ENCODE measurements around the gene TANK. TPM values are rescaled to one million over a fixed set of nuclear protein-coding genes. Genes with fewer than 3 reads are reported as not detected.
"Not testable (repeated sequence)": the region's sequence is repeated elsewhere in the genome, so short reads cannot be mapped to it uniquely, and the experiment has no call there.

Gene TANK
- total RNA-seq, 1 donor from 2014 or later: 33.6 TPM

- TF ChIP-seq CTCF (IDR thresholded peaks at IDR 0.05; ENCODE audit: insufficient read depth, low read length, poor library complexity, severe bottlenecking): no peak
- Histone ChIP-seq H3K27me3 (ENCODE audit: control insufficient read depth, insufficient read depth, low read length) (no peaks in the 10 kb centered on the region), H3K36me3 (ENCODE audit: control insufficient read depth, insufficient read depth, low read length) (no peaks in the 10 kb centered on the region), H3K4me3 (ENCODE audit: low read depth, low read length) (no peak overlapping the region)
- no peak for DNase-seq (ENCODE audit: low read depth)
These were observed 29.9 kb upstream of the TANK start for GRCh38 chr2:161130354-161130753.

GRCh38 chr2:161131074-161131680 is 29.1 kb upstream of the TANK start:
- DNase-seq (ENCODE audit: low read depth): no peak
- TF ChIP-seq CTCF (IDR thresholded peaks at IDR 0.05; ENCODE audit: insufficient read depth, low read length, poor library complexity, severe bottlenecking): no peak
- Histone ChIP-seq H3K27me3 (ENCODE audit: control insufficient read depth, insufficient read depth, low read length) (no peaks in the 10 kb centered on the region), H3K4me3 (ENCODE audit: low read depth, low read length) (no peak overlapping the region), H3K36me3 (ENCODE audit: control insufficient read depth, insufficient read depth, low read length) (no peaks in the 10 kb centered on the region)

- H3K27me3 ChIP-seq (ENCODE audit: control insufficient read depth, insufficient read depth, low read length): no peaks in the 10 kb centered on the region
- no peak for TF ChIP-seq CTCF (IDR thresholded peaks at IDR 0.05; ENCODE audit: insufficient read depth, low read length, poor library complexity, severe bottlenecking)
- no peak for DNase-seq (ENCODE audit: low read depth)
These were observed 28.4 kb upstream of the TANK start for GRCh38 chr2:161131804-161132203.

GRCh38 chr2:161132384-161132783 is 27.8 kb upstream of the TANK start:
- not testable (repeated sequence) for H3K4me3 ChIP-seq (ENCODE audit: low read depth, low read length); H3K27me3 ChIP-seq (ENCODE audit: control insufficient read depth, insufficient read depth, low read length); DNase-seq (ENCODE audit: low read depth); H3K36me3 ChIP-seq (ENCODE audit: control insufficient read depth, insufficient read depth, low read length)

More at GRCh38 chr2:161131804-161132203, 28.4 kb upstream of the TANK start:
- H3K4me3 ChIP-seq (ENCODE audit: low read depth, low read length): no peak overlapping the region
- H3K36me3 ChIP-seq (ENCODE audit: control insufficient read depth, insufficient read depth, low read length): no peaks in the 10 kb centered on the region

GRCh38 chr2:161133366-161133765 is 26.9 kb upstream of the TANK start:
- no peak for DNase-seq (ENCODE audit: low read depth)
- no peaks in the 10 kb centered on the region for H3K27me3 ChIP-seq (ENCODE audit: control insufficient read depth, insufficient read depth, low read length)
- no peak overlapping the region for H3K4me3 ChIP-seq (ENCODE audit: low read depth, low read length)
- TF ChIP-seq CTCF (IDR thresholded peaks at IDR 0.05; ENCODE audit: insufficient read depth, low read length, poor library complexity, severe bottlenecking): no peak
- H3K36me3 ChIP-seq (ENCODE audit: control insufficient read depth, insufficient read depth, low read length): no peaks in the 10 kb centered on the region

GRCh38 chr2:161134547-161135518 is 25.4 kb upstream of the TANK start:
- Histone ChIP-seq H3K4me3 (ENCODE audit: low read depth, low read length) (no peak overlapping the region), H3K36me3 (ENCODE audit: control insufficient read depth, insufficient read depth, low read length) (no peaks in the 10 kb centered on the region), H3K27me3 (ENCODE audit: control insufficient read depth, insufficient read depth, low read length) (no peaks in the 10 kb centered on the region)
- TF ChIP-seq CTCF (IDR thresholded peaks at IDR 0.05; ENCODE audit: insufficient read depth, low read length, poor library complexity, severe bottlenecking): no peak
- DNase-seq (ENCODE audit: low read depth): no peak

Data from kidney epithelial cell (primary cell).